GM12865 (cell line): ENCODE results near the gene SP6.

Source experiments
- DNase-seq: peaks from one replicate; pipeline ENCODE4 v3.0.0; 2010; ENCODE audit warnings: low read depth
- H3K4me3 ChIP-seq: 2 replicates; pipeline ENCODE4 v1.5.1; 2011; ENCODE audit warnings: mild to moderate bottlenecking, low read depth, low read length, control low read depth
- TF ChIP-seq, protein P1 (sequence below): IDR thresholded peaks from 2 replicates; pipeline ENCODE4 v1.5.1; 2011; ENCODE audit warnings: low read length, control low read depth, low read depth, inconsistent platforms; ENCODE audit not compliant: insufficient read depth; ENCODE audit errors: missing control alignments

SP6 gene

DNA sequence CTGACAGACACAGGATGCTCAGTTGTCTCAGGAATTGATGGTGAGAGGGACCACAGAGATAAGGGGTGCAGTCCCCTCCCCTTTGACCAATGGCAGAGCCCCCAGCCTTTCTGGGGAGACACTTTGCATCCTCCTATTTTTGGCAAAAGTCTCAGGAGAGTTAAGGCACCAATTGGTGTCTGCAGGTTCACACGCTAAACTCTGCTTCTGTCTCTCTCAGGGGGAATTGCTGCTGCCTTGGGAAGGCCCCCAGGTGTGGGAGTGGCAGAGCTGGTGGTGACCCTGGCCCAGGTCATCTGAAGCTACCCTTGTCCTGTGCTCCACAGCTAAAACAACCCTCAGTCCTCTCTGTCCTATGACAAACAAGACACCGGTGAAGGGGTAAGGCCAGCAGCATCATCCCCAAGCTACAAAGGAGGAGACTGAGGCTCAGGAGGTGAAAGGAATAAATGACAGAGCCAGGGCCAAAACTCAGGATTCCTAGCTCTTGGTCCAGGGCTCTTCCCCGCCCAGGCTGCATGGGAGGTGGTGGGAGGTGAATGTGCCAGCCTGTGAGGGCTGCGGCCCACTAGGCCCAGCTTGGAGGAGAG is 49.7 kb downstream of the SP6 start:
- TF ChIP-seq, protein P1, sequence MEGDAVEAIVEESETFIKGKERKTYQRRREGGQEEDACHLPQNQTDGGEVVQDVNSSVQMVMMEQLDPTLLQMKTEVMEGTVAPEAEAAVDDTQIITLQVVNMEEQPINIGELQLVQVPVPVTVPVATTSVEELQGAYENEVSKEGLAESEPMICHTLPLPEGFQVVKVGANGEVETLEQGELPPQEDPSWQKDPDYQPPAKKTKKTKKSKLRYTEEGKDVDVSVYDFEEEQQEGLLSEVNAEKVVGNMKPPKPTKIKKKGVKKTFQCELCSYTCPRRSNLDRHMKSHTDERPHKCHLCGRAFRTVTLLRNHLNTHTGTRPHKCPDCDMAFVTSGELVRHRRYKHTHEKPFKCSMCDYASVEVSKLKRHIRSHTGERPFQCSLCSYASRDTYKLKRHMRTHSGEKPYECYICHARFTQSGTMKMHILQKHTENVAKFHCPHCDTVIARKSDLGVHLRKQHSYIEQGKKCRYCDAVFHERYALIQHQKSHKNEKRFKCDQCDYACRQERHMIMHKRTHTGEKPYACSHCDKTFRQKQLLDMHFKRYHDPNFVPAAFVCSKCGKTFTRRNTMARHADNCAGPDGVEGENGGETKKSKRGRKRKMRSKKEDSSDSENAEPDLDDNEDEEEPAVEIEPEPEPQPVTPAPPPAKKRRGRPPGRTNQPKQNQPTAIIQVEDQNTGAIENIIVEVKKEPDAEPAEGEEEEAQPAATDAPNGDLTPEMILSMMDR: no peak
- no peak overlapping the region for H3K4me3 ChIP-seq
- DNase-seq: no peak

DNA sequence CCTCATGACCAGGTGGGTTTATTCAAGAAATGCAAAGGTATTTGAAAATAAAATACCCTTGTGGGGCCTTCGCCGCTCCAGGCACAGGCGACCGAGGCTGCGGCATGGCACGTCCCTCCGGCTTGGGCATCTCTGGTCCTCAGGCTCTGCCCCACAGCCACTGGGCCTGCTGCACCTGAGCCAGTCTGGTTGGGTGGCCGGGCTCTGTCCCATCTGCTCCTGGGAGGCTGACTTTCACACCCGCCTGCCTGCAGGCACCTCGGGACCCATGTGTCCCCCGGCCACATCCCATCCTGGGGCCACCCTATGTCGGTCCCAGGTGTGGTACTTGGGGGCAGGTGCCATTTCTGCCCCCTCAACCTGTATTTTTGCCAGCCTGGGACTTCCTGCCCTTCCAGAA is 50.3 kb downstream of the SP6 start:
- DNase-seq: no peak
- TF ChIP-seq, protein P1: no peak
- H3K4me3 ChIP-seq: no peak overlapping the region

DNA sequence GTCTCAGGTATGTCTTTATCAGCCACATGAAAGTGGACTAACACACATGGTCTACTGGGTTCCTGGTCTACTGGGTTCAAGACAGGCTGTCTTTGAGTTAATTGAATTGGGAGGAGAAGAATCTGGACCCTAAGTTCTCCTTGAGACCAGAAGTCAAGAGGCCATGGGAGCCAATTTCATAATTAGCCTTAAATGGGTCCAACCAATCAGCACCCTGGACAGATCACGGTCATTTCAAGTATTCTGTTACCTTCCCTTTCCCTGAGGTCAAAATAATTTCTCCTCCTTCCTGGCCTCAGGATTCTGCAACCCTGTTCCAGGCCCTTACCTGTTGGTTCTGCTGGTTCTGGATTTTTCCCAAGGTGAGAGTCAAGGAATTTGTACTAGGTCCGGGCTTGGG is 53.2 kb downstream of the SP6 start:
- TF ChIP-seq, protein P1: no peak
- no peak for DNase-seq

More for the DNA sequence above, 53.2 kb downstream of the SP6 start:
- no peak overlapping the region for H3K4me3 ChIP-seq
